H9 (cell line): ENCODE data around the gene MUC7. TPM values are rescaled to one million over a fixed set of nuclear protein-coding genes. Genes with fewer than 3 reads are reported as not detected.

Source experiments
- DNase-seq: peaks from one replicate; pipeline ENCODE4 v3.0.0-alpha.2; 2017
- H2AFZ ChIP-seq: one replicate; pipeline ENCODE4 v1.6.1; 2013; ENCODE audit warnings: mild to moderate bottlenecking, low read length, control low read depth, moderate library complexity
- H2AK5ac ChIP-seq: 2 replicates; pipeline ENCODE4 v1.6.1; 2013; ENCODE audit warnings: low read length, control low read depth, mixed read lengths; ENCODE audit not compliant: insufficient read length
- H2BK120ac ChIP-seq: one replicate; pipeline ENCODE4 v1.6.1; 2013; ENCODE audit warnings: low read depth, mild to moderate bottlenecking, low read length, control low read depth, inconsistent platforms; ENCODE audit not compliant: poor library complexity, severe bottlenecking
- H2BK12ac ChIP-seq: 2 replicates; pipeline ENCODE4 v1.6.1; 2013; ENCODE audit warnings: low read length, control low read depth, mixed read lengths, low read depth; ENCODE audit not compliant: insufficient read length
- H2BK15ac ChIP-seq: 2 replicates; pipeline ENCODE4 v1.6.1; 2013; ENCODE audit warnings: low read depth, low read length, control low read depth
- H2BK20ac ChIP-seq: one replicate; pipeline ENCODE4 v1.6.1; 2013; ENCODE audit warnings: low read depth, mild to moderate bottlenecking, low read length, control low read depth, inconsistent platforms; ENCODE audit not compliant: poor library complexity, severe bottlenecking
- H2BK5ac ChIP-seq: 2 replicates; pipeline ENCODE4 v1.6.1; 2013; ENCODE audit warnings: low read length, control low read depth, mixed read lengths; ENCODE audit not compliant: insufficient read length
- H3K14ac ChIP-seq: 2 replicates; pipeline ENCODE4 v1.6.1; 2013; ENCODE audit warnings: low read length, control low read depth; ENCODE audit not compliant: insufficient read depth
- H3K18ac ChIP-seq: 2 replicates; pipeline ENCODE4 v1.6.1; 2013; ENCODE audit warnings: low read depth, mild to moderate bottlenecking, mixed read lengths, low read length, control low read depth; ENCODE audit not compliant: insufficient read length
- H3K23ac ChIP-seq: 2 replicates; pipeline ENCODE4 v1.6.1; 2013; ENCODE audit warnings: low read length, control low read depth, mixed read lengths, low read depth; ENCODE audit not compliant: insufficient read length
- H3K23me2 ChIP-seq: 2 replicates; pipeline ENCODE4 v1.6.1; 2013; ENCODE audit warnings: low read depth, mild to moderate bottlenecking, mixed read lengths, low read length, control low read depth; ENCODE audit not compliant: insufficient read length, poor library complexity, severe bottlenecking
- H3K27ac ChIP-seq: 2 replicates; pipeline ENCODE4 v1.5.1; 2013; ENCODE audit warnings: low read length, control low read depth, mixed read lengths, low read depth; ENCODE audit not compliant: insufficient read length
- H3K27me3 ChIP-seq: 2 replicates; pipeline ENCODE4 v1.6.1; 2013; ENCODE audit warnings: low read length, control low read depth, inconsistent platforms; ENCODE audit not compliant: insufficient read depth
- H3K4ac ChIP-seq: 2 replicates; pipeline ENCODE4 v1.6.1; 2013; ENCODE audit warnings: low read depth, mild to moderate bottlenecking, control low read depth, inconsistent platforms, low read length, moderate library complexity
- H3K4me1 ChIP-seq: 2 replicates; pipeline ENCODE4 v1.6.1; 2013; ENCODE audit warnings: low read length, control low read depth, inconsistent platforms; ENCODE audit not compliant: insufficient read depth
- H3K4me2 ChIP-seq: 2 replicates; pipeline ENCODE4 v1.6.1; 2013; ENCODE audit warnings: low read length, control low read depth, mixed read lengths; ENCODE audit not compliant: insufficient read length, insufficient read depth
- H3K56ac ChIP-seq: 2 replicates; pipeline ENCODE4 v1.6.1; 2013; ENCODE audit warnings: low read depth, mild to moderate bottlenecking, mixed read lengths, low read length, control low read depth; ENCODE audit not compliant: insufficient read length
- H3K79me1 ChIP-seq: 2 replicates; pipeline ENCODE4 v1.6.1; 2013; ENCODE audit warnings: low read depth, mild to moderate bottlenecking, moderate library complexity, low read length, control low read depth, inconsistent platforms; ENCODE audit not compliant: insufficient read depth, poor library complexity, severe bottlenecking
- H3K79me2 ChIP-seq: 2 replicates; pipeline ENCODE4 v1.6.1; 2013; ENCODE audit warnings: low read length, control low read depth, inconsistent platforms; ENCODE audit not compliant: insufficient read depth
- H3K9ac ChIP-seq: 2 replicates; pipeline ENCODE4 v1.6.1; 2013; ENCODE audit warnings: low read length, control low read depth, mixed read lengths; ENCODE audit not compliant: insufficient read length; ENCODE audit errors: extremely low read depth
- H3K9me3 ChIP-seq: one replicate; pipeline ENCODE4 v1.6.1; 2013; ENCODE audit warnings: low read depth, low read length, inconsistent platforms; ENCODE audit not compliant: control insufficient read depth
- H3T11ph ChIP-seq: one replicate; pipeline ENCODE4 v1.6.1; 2013; ENCODE audit warnings: mild to moderate bottlenecking, low read length, control low read depth, inconsistent platforms
- H4K20me1 ChIP-seq: one replicate; pipeline ENCODE4 v1.6.1; 2013; ENCODE audit not compliant: control insufficient read depth, insufficient read length, insufficient read depth
- H4K5ac ChIP-seq: 2 replicates; pipeline ENCODE4 v1.6.1; 2013; ENCODE audit warnings: low read depth, mild to moderate bottlenecking, mixed read lengths, low read length, control low read depth; ENCODE audit not compliant: insufficient read length
- H4K8ac ChIP-seq: replicated peaks from 2 replicates; pipeline ENCODE4 v1.6.1; 2013; ENCODE audit warnings: low read length, control low read depth, mixed read lengths, low read depth; ENCODE audit not compliant: insufficient read length
- H4K91ac ChIP-seq: 2 replicates; pipeline ENCODE4 v1.6.1; 2013; ENCODE audit warnings: low read depth, mild to moderate bottlenecking, moderate library complexity, mixed read lengths, low read length, control low read depth; ENCODE audit not compliant: insufficient read length
- H3K27ac Mint-ChIP-seq, 3 experiments: 2 replicates in 2 of 3; 3 replicates in 1 of 3; pipeline ENCODE4 v1.8.0; 2020 to 2021; ENCODE audit warnings: mixed read lengths in 3 of 3, mild to moderate bottlenecking in 1 of 3, moderate library complexity in 1 of 3
- H3K27me3 Mint-ChIP-seq: 2 replicates; pipeline ENCODE4 v1.8.0; 2021; ENCODE audit warnings: low read depth, mild to moderate bottlenecking, moderate library complexity, mixed read lengths
- H3K36me3 Mint-ChIP-seq, 3 experiments: 2 replicates in 2 of 3; 3 replicates in 1 of 3; pipeline ENCODE4 v1.8.0; 2020 to 2021; ENCODE audit warnings: low read depth in 3 of 3, mixed read lengths in 3 of 3; ENCODE audit not compliant: insufficient read depth in 1 of 3
- H3K4me1 Mint-ChIP-seq, 2 experiments: 2 replicates each; pipeline ENCODE4 v1.8.0; 2020; ENCODE audit warnings: mixed read lengths in 2 of 2
- H3K4me3 Mint-ChIP-seq, 2 experiments: 2 replicates in 1 of 2; 3 replicates in 1 of 2; pipeline ENCODE4 v1.8.0; 2020 to 2021; ENCODE audit warnings: mild to moderate bottlenecking in 2 of 2, mixed read lengths in 2 of 2, moderate library complexity in 1 of 2
- H3K9me3 Mint-ChIP-seq, 2 experiments: 2 replicates in 1 of 2; 3 replicates in 1 of 2; pipeline ENCODE4 v1.8.0; 2020; ENCODE audit warnings: mild to moderate bottlenecking in 2 of 2, mixed read lengths in 2 of 2, moderate library complexity in 1 of 2
- CTCF ChIP-seq: fragments of 200-600 bp; sonication (generic); conservative IDR thresholded peaks from 3 replicates; pipeline ENCODE4 v1.8.0; 2021; ENCODE audit warnings: antibody characterized with exemption, mild to moderate bottlenecking
- WGBS: extraction: QIAGEN DNeasy Blood & Tissue Kit; methylation state at CpG from one replicate; pipeline ENCODE4 v1.1.7; 2013; ENCODE audit warnings: missing lambda C conversion rate, low lambda C conversion rate, mixed read lengths; ENCODE audit not compliant: insufficient read length; ENCODE audit errors: extremely low coverage; 5-methylcytosine and 5-hydroxymethylcytosine counted together
- total RNA-seq: library from RNA; stranded (reverse); gene quantifications from 2 replicates; pipeline ENCODE4 v1.2.1, GENCODE V29; 2021

The MUC7 gene
- total RNA-seq, 1 experiment from 2014 or later: not detected

GRCh38 chr4:70488748-70489147, 16.8 kb downstream of the MUC7 start:
- H3K4ac ChIP-seq: no peak overlapping the region
- H4K91ac ChIP-seq: no peak overlapping the region
- no peak overlapping the region for H2BK12ac ChIP-seq
- no peak overlapping the region for H4K8ac ChIP-seq
- H2BK5ac ChIP-seq: no peak overlapping the region
- H3K79me1 ChIP-seq: no peaks in the 10 kb centered on the region
- Mint-ChIP-seq H3K36me3 (no peaks in the 10 kb centered on the region), H3K9me3 (no peaks in the 10 kb centered on the region), H3K4me1 (peaks cover 0 to 2% of the 10 kb centered on the region in 2 experiments; a peak in 1 of 4 replicates), H3K27me3 (no peaks in the 10 kb centered on the region; the same call in 1 of the 2 replicates), H3K4me3 (no peak overlapping the region), H3K27ac (no peak overlapping the region)
- H3K23me2 ChIP-seq: no peaks in the 10 kb centered on the region
- no peak overlapping the region for H3K9ac ChIP-seq
- no peak overlapping the region for H3T11ph ChIP-seq
- H2AK5ac ChIP-seq: no peak overlapping the region
- H2AFZ ChIP-seq: no peak overlapping the region
- no peaks in the 10 kb centered on the region for H4K20me1 ChIP-seq
- H4K5ac ChIP-seq: no peak overlapping the region
- H3K18ac ChIP-seq: no peak overlapping the region
- no CpG with 5 or more reads among the region's 3 CpGs for WGBS
- H3K27ac ChIP-seq: no peak overlapping the region
- H3K4me2 ChIP-seq: no peak overlapping the region
- no peak overlapping the region for H2BK15ac ChIP-seq
- no peaks in the 10 kb centered on the region for H3K79me2 ChIP-seq
- no peak overlapping the region for H2BK20ac ChIP-seq
- no peak for DNase-seq
- no peak overlapping the region for H3K56ac ChIP-seq
- H2BK120ac ChIP-seq: no peak overlapping the region
- no peaks in the 10 kb centered on the region for H3K4me1 ChIP-seq
- no peaks in the 10 kb centered on the region for H3K27me3 ChIP-seq
- TF ChIP-seq CTCF: no peak
- no peak overlapping the region for H3K23ac ChIP-seq
- H3K14ac ChIP-seq: no peak overlapping the region
- no peaks in the 10 kb centered on the region for H3K9me3 ChIP-seq
